ENCODE results near the gene PDE1C. TPM values are rescaled to one million over a fixed set of nuclear protein-coding genes. Genes with fewer than 3 reads are reported as not detected.

The PDE1C gene
- total RNA-seq, 1 experiment from 2014 or later, result not detected

- no peak for DNase-seq (ENCODE audit: low spot score)
- TF ChIP-seq CTCF (conservative IDR thresholded peaks at IDR 0.05; ENCODE audit: low read depth, low read length) (no peak), EZH2 (IDR thresholded peaks at IDR 0.05; ENCODE audit: borderline replicate concordance, low read depth, low read length, poor library complexity, severe bottlenecking) (no peak)
- Histone ChIP-seq H3K4me1 (ENCODE audit: insufficient read depth, low read length, poor library complexity, severe bottlenecking) (no peaks in the 10 kb centered on the region), H3K27ac (ENCODE audit: low read depth, low read length, poor library complexity, severe bottlenecking) (no peak overlapping the region), H3K27me3 (replicated peaks; ENCODE audit: insufficient read depth, low read depth, low read length, poor library complexity) (peaks cover 24% of the 10 kb centered on the region), H3K9me3 (ENCODE audit: low read depth, low read length, poor library complexity, severe bottlenecking) (no peaks in the 10 kb centered on the region), H3K36me3 (ENCODE audit: insufficient read depth, low read length, poor library complexity, severe bottlenecking) (no peaks in the 10 kb centered on the region), H3K4me3 (ENCODE audit: low read depth, low read length, poor library complexity, severe bottlenecking) (no peak overlapping the region)
- ChIA-PET POLR2A (ENCODE audit: low non-redundant PET) (no interaction called here), CTCF (no interaction called here)
- BruUV-seq (replicated peaks), result no TSS peak
- intact Hi-C loops (cut with micrococcal nuclease; ENCODE audit: unreplicated experiment), result no loop called here
Observed at GRCh38 chr7:32104766-32105165, 34.6 kb upstream of the PDE1C start.

GRCh38 chr7:32103361-32103760 lies 33.2 kb upstream of the PDE1C start:
- H3K4me1 ChIP-seq (ENCODE audit: insufficient read depth, low read length, poor library complexity, severe bottlenecking), result no peaks in the 10 kb centered on the region
- peak; percentile 4 for DNase-seq (ENCODE audit: low spot score)
- H3K27ac ChIP-seq (ENCODE audit: low read depth, low read length, poor library complexity, severe bottlenecking), result no peak overlapping the region
- peaks cover 24% of the 10 kb centered on the region for H3K27me3 ChIP-seq (replicated peaks; ENCODE audit: insufficient read depth, low read depth, low read length, poor library complexity)
- TF ChIP-seq CTCF (conservative IDR thresholded peaks at IDR 0.05; ENCODE audit: low read depth, low read length), result no peak
- no peak for TF ChIP-seq EZH2 (IDR thresholded peaks at IDR 0.05; ENCODE audit: borderline replicate concordance, low read depth, low read length, poor library complexity, severe bottlenecking)
- no TSS peak for BruUV-seq (replicated peaks)
- ChIA-PET CTCF (no interaction called here), POLR2A (ENCODE audit: low non-redundant PET) (no interaction called here)
- no peaks in the 10 kb centered on the region for H3K9me3 ChIP-seq (ENCODE audit: low read depth, low read length, poor library complexity, severe bottlenecking)
- no peaks in the 10 kb centered on the region for H3K36me3 ChIP-seq (ENCODE audit: insufficient read depth, low read length, poor library complexity, severe bottlenecking)
- intact Hi-C loops (cut with micrococcal nuclease; ENCODE audit: unreplicated experiment), result no loop called here
- H3K4me3 ChIP-seq (ENCODE audit: low read depth, low read length, poor library complexity, severe bottlenecking), result no peak overlapping the region

GRCh38 chr7:32102432-32102873 lies 32.2 kb upstream of the PDE1C start:
- no peak for DNase-seq (ENCODE audit: low spot score)
- H3K4me1 ChIP-seq (ENCODE audit: insufficient read depth, low read length, poor library complexity, severe bottlenecking), result no peaks in the 10 kb centered on the region
- TF ChIP-seq CTCF (conservative IDR thresholded peaks at IDR 0.05; ENCODE audit: low read depth, low read length), result no peak
- TF ChIP-seq EZH2 (IDR thresholded peaks at IDR 0.05; ENCODE audit: borderline replicate concordance, low read depth, low read length, poor library complexity, severe bottlenecking), result no peak
- ChIA-PET CTCF (no interaction called here), POLR2A (ENCODE audit: low non-redundant PET) (no interaction called here)
- BruUV-seq (replicated peaks), result no TSS peak
- no peaks in the 10 kb centered on the region for H3K9me3 ChIP-seq (ENCODE audit: low read depth, low read length, poor library complexity, severe bottlenecking)
- no peaks in the 10 kb centered on the region for H3K36me3 ChIP-seq (ENCODE audit: insufficient read depth, low read length, poor library complexity, severe bottlenecking)
- intact Hi-C loops (cut with micrococcal nuclease; ENCODE audit: unreplicated experiment), result no loop called here
- no peak overlapping the region for H3K27ac ChIP-seq (ENCODE audit: low read depth, low read length, poor library complexity, severe bottlenecking)
- H3K4me3 ChIP-seq (ENCODE audit: low read depth, low read length, poor library complexity, severe bottlenecking), result no peak overlapping the region
- H3K27me3 ChIP-seq (replicated peaks; ENCODE audit: insufficient read depth, low read depth, low read length, poor library complexity), result peaks cover 24% of the 10 kb centered on the region

Measured in A673 (cell line).